CD14-positive monocyte (primary cell): ENCODE results near the gene POC1A. TPM values are rescaled to one million over a fixed set of nuclear protein-coding genes. Genes with fewer than 3 reads are reported as not detected.
A peak's percentile ranks its signal among the peaks of the same experiment; 100 is the strongest.

Experiments
- DNase-seq, 3 donors: peaks; one replicate each; pipeline ENCODE4 v3.0.0-alpha.2; 2011 to 2022
- H2AFZ ChIP-seq: 2 replicates; pipeline ENCODE4 v1.6.0; 2012; ENCODE audit warnings: mild to moderate bottlenecking, low read depth, low read length, inconsistent platforms; ENCODE audit not compliant: insufficient read depth, poor library complexity, severe bottlenecking
- H3K27ac ChIP-seq, 2 donors: 1 replicate in 1 of 2; 2 replicates in 1 of 2; pipeline ENCODE4 v1.5.1; 2012 to 2013; ENCODE audit warnings: low read length in 2 of 2, control low read depth in 1 of 2, inconsistent platforms in 1 of 2, low read depth in 1 of 2, mild to moderate bottlenecking in 1 of 2
- H3K27me3 ChIP-seq, 2 donors: one replicate each; pipeline versions ENCODE4 v1.6.0 to v1.6.1; 2011 to 2013; ENCODE audit warnings: low read length in 2 of 2; ENCODE audit not compliant: control insufficient read depth in 2 of 2, insufficient read depth in 2 of 2
- H3K36me3 ChIP-seq, 2 donors: replicated peaks in 1 of 2; 1 replicate in 1 of 2; 2 replicates in 1 of 2; pipeline versions ENCODE4 v1.5.1 to v1.6.1; 2012 to 2013; ENCODE audit warnings: low read length in 2 of 2, control low read depth in 1 of 2, inconsistent platforms in 1 of 2, mild to moderate bottlenecking in 1 of 2; ENCODE audit not compliant: insufficient read depth in 2 of 2, control insufficient read depth in 1 of 2
- H3K4me1 ChIP-seq, 2 donors: 1 replicate in 1 of 2; 2 replicates in 1 of 2; pipeline versions ENCODE4 v1.5.1 to v1.6.1; 2012 to 2013; ENCODE audit warnings: low read length in 2 of 2, control low read depth in 1 of 2, inconsistent platforms in 1 of 2, mild to moderate bottlenecking in 1 of 2, moderate library complexity in 1 of 2; ENCODE audit not compliant: insufficient read depth in 2 of 2, control insufficient read depth in 1 of 2
- H3K4me2 ChIP-seq: replicated peaks from 2 replicates; pipeline ENCODE3; 2012; ENCODE audit warnings: low read length, moderate library complexity, mild to moderate bottlenecking; ENCODE audit not compliant: poor library complexity, severe bottlenecking; ENCODE audit errors: extremely low read depth
- H3K4me3 ChIP-seq, 3 experiments: fragments of 200-600 bp in 1 of 3; sonication (generic) in 1 of 3; replicated peaks in 1 of 3; 1 replicate in 2 of 3; 2 replicates in 1 of 3; pipeline ENCODE4 v1.5.1; 2011 to 2013; ENCODE audit warnings: low read length in 3 of 3, mild to moderate bottlenecking in 3 of 3, control low read depth in 2 of 3, low read depth in 2 of 3, inconsistent platforms in 1 of 3, moderate library complexity in 1 of 3
- H3K79me2 ChIP-seq: 2 replicates; pipeline ENCODE4 v1.6.0; 2012; ENCODE audit warnings: mild to moderate bottlenecking, control low read depth, inconsistent platforms, low read length, moderate library complexity; ENCODE audit not compliant: insufficient read depth
- H3K9ac ChIP-seq: 2 replicates; pipeline ENCODE4 v1.6.0; 2017; ENCODE audit warnings: low read length, mild to moderate bottlenecking; ENCODE audit not compliant: insufficient read depth, poor library complexity, severe bottlenecking
- H3K9me3 ChIP-seq, 2 donors: replicated peaks in 1 of 2; 1 replicate in 1 of 2; 2 replicates in 1 of 2; pipeline versions ENCODE4 v1.5.1 to v1.6.1; 2012 to 2013; ENCODE audit warnings: low read length in 2 of 2, control low read depth in 1 of 2; ENCODE audit not compliant: control insufficient read depth in 1 of 2, insufficient read depth in 1 of 2
- H4K20me1 ChIP-seq: 2 replicates; pipeline ENCODE4 v1.6.0; 2012; ENCODE audit warnings: mild to moderate bottlenecking, low read length, control low read depth, moderate library complexity; ENCODE audit not compliant: insufficient read depth
- H3K27ac Mint-ChIP-seq, 7 donors: one replicate each; pipeline ENCODE4 v1.8.0; 2020; ENCODE audit warnings: mild to moderate bottlenecking in 7 of 7, mixed read lengths in 7 of 7, moderate library complexity in 6 of 7, inconsistent platforms in 2 of 7
- H3K27me3 Mint-ChIP-seq, 3 donors: one replicate each; pipeline ENCODE4 v1.8.0; 2021 to 2022; ENCODE audit warnings: low read depth in 3 of 3, mild to moderate bottlenecking in 3 of 3, mixed read lengths in 3 of 3, moderate library complexity in 3 of 3, inconsistent platforms in 1 of 3
- H3K36me3 Mint-ChIP-seq, 2 donors: one replicate each; pipeline ENCODE4 v1.8.0; 2020; ENCODE audit warnings: mixed read lengths in 2 of 2, inconsistent platforms in 1 of 2, mild to moderate bottlenecking in 1 of 2
- H3K4me1 Mint-ChIP-seq: one replicate; pipeline ENCODE4 v1.8.0; 2020; ENCODE audit warnings: mild to moderate bottlenecking, mixed read lengths
- H3K4me3 Mint-ChIP-seq, 2 donors: one replicate each; pipeline ENCODE4 v1.8.0; 2020; ENCODE audit warnings: mild to moderate bottlenecking in 2 of 2, mixed read lengths in 2 of 2, moderate library complexity in 1 of 2
- H3K9me3 Mint-ChIP-seq, 7 donors: one replicate each; pipeline ENCODE4 v1.8.0; 2020 to 2022; ENCODE audit warnings: mixed read lengths in 7 of 7, mild to moderate bottlenecking in 6 of 7, moderate library complexity in 6 of 7, inconsistent platforms in 2 of 7
- CTCF ChIP-seq: fragments of 200-600 bp; IDR thresholded peaks from one replicate; pipeline ENCODE4 v1.8.0; 2022; ENCODE audit warnings: antibody characterized with exemption, mild to moderate bottlenecking
- WGBS: methylation state at CpG from one replicate; pipeline ENCODE4 v1.1.5; 2013; ENCODE audit warnings: missing lambda C conversion rate; ENCODE audit not compliant: insufficient coverage; 5-methylcytosine and 5-hydroxymethylcytosine counted together
- intact Hi-C, 2 donors: fragments of 100-400 bp; cut with micrococcal nuclease; formaldehyde crosslinking; loops; one replicate each; pipeline versions ENCODE4 v1.15.0 to v1.15.1; 2023
- polyA plus RNA-seq, 3 donors: library from polyadenylated mRNA; depleted of rRNA in 1 of 3; unstranded in 2 of 3; stranded (reverse) in 1 of 3; fragments of 300-500 nt in 2 of 3; fragments of >200 nt in 1 of 3; fragmentation: Illumina TruSeq in 2 of 3; gene quantifications; 1 replicate in 2 of 3; 2 replicates in 1 of 3; pipeline ENCODE4 v1.2.3, GENCODE V29; 2012 to 2021

Gene POC1A
- polyA plus RNA-seq, 3 donors, result 1.2 to 2.0 (median 1.5) TPM

- Histone ChIP-seq H4K20me1 (no peaks in the 10 kb centered on the region), H2AFZ (no peak overlapping the region), H3K4me1 (peaks cover 63% of the 10 kb centered on the region in 2 donors), H3K36me3 (peaks cover 0 to 4% of the 10 kb centered on the region in 2 donors), H3K27me3 (no peaks in the 10 kb centered on the region), H3K9ac (no peak overlapping the region), H3K27ac (peak overlapping the region; percentile 70 to 85), H3K79me2 (no peaks in the 10 kb centered on the region), H3K9me3 (no peaks in the 10 kb centered on the region), H3K4me3 (no peak overlapping the region), H3K4me2 (no peak overlapping the region)
- Mint-ChIP-seq H3K27ac (peak overlapping the region in 6 of 7 donors; percentile 43 to 94 (median 88)), H3K36me3 (peaks cover 0 to 37% of the 10 kb centered on the region in 2 donors), H3K4me1 (peaks cover 60% of the 10 kb centered on the region), H3K9me3 (no peaks in the 10 kb centered on the region), H3K4me3 (no peak overlapping the region), H3K27me3 (peaks cover 0 to 2% (median 0%) of the 10 kb centered on the region in 3 donors)
- 100% methylated on average over 1 of the region's 5 CpGs for WGBS
- TF ChIP-seq CTCF, result no peak
- no peak for DNase-seq
- intact Hi-C loops, result no loop called here
Measured at GRCh38 chr3:52118156-52118875, 35.9 kb downstream of the POC1A start.

- intact Hi-C loops, result no loop called here
- Mint-ChIP-seq H3K4me1 (peaks cover 52% of the 10 kb centered on the region), H3K27me3 (peaks cover 0 to 2% (median 0%) of the 10 kb centered on the region in 3 donors), H3K4me3 (no peak overlapping the region), H3K9me3 (no peaks in the 10 kb centered on the region), H3K27ac (peak overlapping the region in 2 of 7 donors; percentile 14 to 33), H3K36me3 (peaks cover 4 to 43% of the 10 kb centered on the region in 2 donors)
- no peaks in the 10 kb centered on the region for H3K27me3 ChIP-seq
- no peak overlapping the region for H3K4me2 ChIP-seq
- H3K36me3 ChIP-seq, result peaks cover 0 to 6% of the 10 kb centered on the region in 2 donors
- H4K20me1 ChIP-seq, result no peaks in the 10 kb centered on the region
- H3K9me3 ChIP-seq, result no peaks in the 10 kb centered on the region
- H3K79me2 ChIP-seq, result no peaks in the 10 kb centered on the region
- H2AFZ ChIP-seq, result no peak overlapping the region
- WGBS, result 51% methylated on average over 3 of the region's 4 CpGs
- H3K9ac ChIP-seq, result no peak overlapping the region
- H3K27ac ChIP-seq, result no peak overlapping the region
- H3K4me3 ChIP-seq, result no peak overlapping the region
- no peak for DNase-seq
- TF ChIP-seq CTCF, result no peak
- peaks cover 55% of the 10 kb centered on the region in 2 donors for H3K4me1 ChIP-seq
Measured at GRCh38 chr3:52117537-52117936, 36.7 kb downstream of the POC1A start.
